GM12864 (cell line): Measurements from ENCODE around the gene MAGEB2.

Experiments
- DNase-seq: peaks from one replicate; pipeline ENCODE4 v3.0.0-alpha.2; 2011; ENCODE audit warnings: low read depth
- H3K4me3 ChIP-seq: 2 replicates; pipeline ENCODE4 v1.5.1; 2011; ENCODE audit warnings: mild to moderate bottlenecking, low read depth, low read length, control low read depth
- CTCF ChIP-seq: IDR thresholded peaks from 2 replicates; pipeline ENCODE4 v1.5.1; 2011; ENCODE audit warnings: low read depth, mild to moderate bottlenecking, moderate library complexity, low read length, control low read depth, inconsistent platforms; ENCODE audit errors: missing control alignments

The MAGEB2 gene

GRCh38 chrX:30241724-30242415 lies 26.5 kb downstream of the MAGEB2 start, which contains the start of gene MAGEB4:
MAGEB4 (plus strand) TSS chrX:30242000; CDS start chrX:30242136, 136 bp downstream.
- no peak within 1 kb of the TSS for H3K4me3 ChIP-seq
- TF ChIP-seq CTCF: no peak
- no peak for DNase-seq

GRCh38 chrX:30246769-30247489 lies 31.6 kb downstream of the MAGEB2 start, which contains the start of gene MAGEB1:
MAGEB1 (plus strand) TSS chrX:30247146; CDS start chrX:30250494, 3,348 bp downstream.
- DNase-seq: no peak
- H3K4me3 ChIP-seq: no peak within 1 kb of the TSS
- TF ChIP-seq CTCF: no peak

GRCh38 chrX:30248854-30249253 lies 33.5 kb downstream of the MAGEB2 start:
- no peak overlapping the region for H3K4me3 ChIP-seq
- TF ChIP-seq CTCF: no peak
- DNase-seq: no peak

DNA sequence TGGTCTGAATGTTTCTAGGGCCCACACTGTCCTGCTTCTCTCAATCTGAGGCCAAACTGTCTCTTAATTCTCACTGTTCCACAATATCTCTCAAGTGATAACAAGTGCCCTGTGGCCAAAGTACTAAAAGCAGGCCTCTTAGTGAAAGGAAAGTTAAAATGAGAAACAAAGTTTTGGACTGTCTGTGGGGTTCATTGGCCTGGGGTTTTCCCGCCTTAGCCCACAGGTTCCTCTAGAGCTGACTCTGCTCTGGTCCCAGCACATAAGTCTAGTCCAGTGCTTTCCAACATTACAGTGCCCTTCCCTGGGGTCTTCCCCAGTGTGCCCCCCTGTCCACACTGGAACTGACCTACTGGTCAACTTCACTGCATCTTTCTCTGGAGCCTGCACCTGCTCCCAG lies 37.9 kb downstream of the MAGEB2 start:
- H3K4me3 ChIP-seq: no peak overlapping the region
- TF ChIP-seq CTCF: no peak
- no peak for DNase-seq

DNA sequence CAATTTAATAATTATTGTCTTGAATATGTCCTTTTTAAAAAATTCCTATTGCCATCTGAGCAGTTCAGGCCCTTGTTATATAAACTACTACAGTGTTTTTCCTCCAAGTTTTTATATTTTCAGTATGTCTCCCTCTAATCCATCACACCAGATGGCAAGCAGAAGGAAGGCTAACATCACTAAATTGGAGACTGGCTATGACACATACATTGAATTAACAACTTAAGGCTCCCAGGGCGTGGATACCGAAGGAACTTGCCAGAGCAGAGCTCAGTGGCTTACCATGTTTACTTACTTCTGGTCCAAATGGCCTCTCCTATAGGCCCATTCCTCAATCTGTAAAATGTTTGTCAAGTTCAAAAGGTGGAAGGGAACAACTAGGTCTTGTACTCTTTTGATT lies 44.6 kb downstream of the MAGEB2 start:
- H3K4me3 ChIP-seq: no peak overlapping the region
- DNase-seq: no peak
- no peak for TF ChIP-seq CTCF

DNA sequence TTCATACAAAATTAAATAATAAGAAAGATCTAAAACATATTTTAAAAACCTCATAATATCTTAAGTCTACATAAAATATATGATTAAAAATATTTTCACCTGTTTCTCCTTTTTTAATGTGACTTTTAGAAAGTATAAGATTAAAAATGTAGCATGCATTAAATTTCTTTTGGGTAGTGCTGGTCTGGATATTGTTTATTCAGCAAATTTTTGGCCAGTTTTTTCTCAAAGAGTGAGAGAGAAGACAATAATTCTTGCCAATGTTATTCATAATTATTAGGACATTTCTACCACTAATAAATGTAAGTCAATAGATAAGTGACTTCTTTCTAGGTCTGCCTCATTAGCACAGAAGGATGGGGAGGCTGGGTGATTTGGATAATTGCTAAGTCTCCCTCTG lies 45.6 kb downstream of the MAGEB2 start:
- no peak for TF ChIP-seq CTCF
- H3K4me3 ChIP-seq: no peak overlapping the region
- DNase-seq: no peak

DNA sequence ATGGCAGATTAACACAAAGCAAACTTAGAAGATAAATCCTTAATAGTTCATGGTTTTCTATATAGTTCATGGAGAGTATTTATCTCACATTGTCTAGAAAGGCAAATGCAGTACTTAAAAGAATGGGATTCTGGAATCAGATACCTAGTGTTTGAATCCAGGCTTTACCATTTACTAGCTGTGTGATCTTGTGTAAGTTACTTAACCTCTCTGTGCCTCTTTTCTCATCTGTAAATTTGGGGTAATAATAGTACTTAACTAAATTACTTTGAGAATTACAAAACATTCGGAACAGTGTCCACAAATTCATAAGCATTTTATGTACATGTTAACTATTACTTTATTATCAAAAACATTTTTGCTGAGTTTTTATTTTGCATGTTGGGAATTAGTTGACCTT lies 47.4 kb downstream of the MAGEB2 start:
- no peak for TF ChIP-seq CTCF
- no peak overlapping the region for H3K4me3 ChIP-seq
- DNase-seq: no peak
